Hepatocyte (in vitro differentiated cells): Measurements from ENCODE around the gene HSPA9. TPM values are rescaled to one million over a fixed set of nuclear protein-coding genes. Genes with fewer than 3 reads are reported as not detected.

Experiments
- DNase-seq: peaks from one replicate; pipeline ENCODE4 v3.0.0-alpha.2; 2016; ENCODE audit warnings: low spot score
- H2AFZ ChIP-seq: fragments of 200-600 bp; sonication (generic); 2 replicates; pipeline ENCODE4 v1.6.0; 2016; ENCODE audit warnings: antibody characterized with exemption, mild to moderate bottlenecking
- H3K27ac ChIP-seq: fragments of 200-600 bp; sonication (generic); 2 replicates; pipeline ENCODE4 v1.5.1; 2016; ENCODE audit warnings: mild to moderate bottlenecking
- H3K27me3 ChIP-seq: fragments of 200-600 bp; sonication (generic); 2 replicates; pipeline ENCODE4 v1.6.1; 2016
- H3K36me3 ChIP-seq: fragments of 200-600 bp; sonication (generic); replicated peaks from 2 replicates; pipeline ENCODE4 v1.5.1; 2016; ENCODE audit warnings: low read depth; ENCODE audit not compliant: insufficient read depth
- H3K4me1 ChIP-seq: fragments of 200-600 bp; sonication (generic); 2 replicates; pipeline ENCODE4 v1.5.1; 2016; ENCODE audit warnings: mild to moderate bottlenecking, moderate library complexity; ENCODE audit not compliant: insufficient read depth
- H3K4me2 ChIP-seq: fragments of 200-600 bp; sonication (generic); 2 replicates; pipeline ENCODE4 v1.6.0; 2016
- H3K4me3 ChIP-seq: fragments of 200-600 bp; sonication (generic); 2 replicates; pipeline ENCODE4 v1.5.1; 2016; ENCODE audit warnings: mild to moderate bottlenecking
- H3K79me2 ChIP-seq: fragments of 200-600 bp; sonication (generic); 2 replicates; pipeline ENCODE4 v1.6.0; 2017; ENCODE audit warnings: mild to moderate bottlenecking
- H3K9me2 ChIP-seq: fragments of 200-600 bp; sonication (generic); replicated peaks from 2 replicates; pipeline ENCODE4 v1.6.0; 2017; ENCODE audit warnings: mild to moderate bottlenecking; ENCODE audit not compliant: insufficient read depth
- H3K9me3 ChIP-seq: fragments of 200-600 bp; sonication (generic); 2 replicates; pipeline ENCODE4 v1.5.1; 2016; ENCODE audit warnings: low read depth, mild to moderate bottlenecking
- H4K20me1 ChIP-seq: fragments of 200-600 bp; sonication (generic); 2 replicates; pipeline ENCODE4 v1.6.0; 2016; ENCODE audit warnings: mild to moderate bottlenecking; ENCODE audit not compliant: insufficient read depth, poor library complexity, severe bottlenecking
- EZH2 ChIP-seq: fragments of 200-600 bp; sonication (generic); IDR thresholded peaks from 2 replicates; pipeline ENCODE4 v1.6.1; 2016; ENCODE audit warnings: antibody characterized with exemption, mild to moderate bottlenecking, borderline replicate concordance
- EZH2phosphoT487 ChIP-seq: fragments of 200-600 bp; sonication (generic); IDR thresholded peaks from one replicate; pipeline ENCODE4 v1.6.1; 2018; ENCODE audit warnings: antibody characterized with exemption, mild to moderate bottlenecking, low read depth, moderate library complexity; ENCODE audit not compliant: unreplicated experiment, severe bottlenecking
- WGBS: methylation state at CpG from one replicate; pipeline ENCODE4 v1.1.6; 2016; ENCODE audit warnings: low lambda C conversion rate; ENCODE audit errors: missing lambda C conversion rate; 5-methylcytosine and 5-hydroxymethylcytosine counted together
- polyA plus RNA-seq: library from polyadenylated mRNA; unstranded; fragments of >200 nt; fragmentation: Nextera tagmentation; extraction: Ambion mirVana; gene quantifications from 2 replicates; pipeline ENCODE4 v1.2.1, GENCODE V29; 2016
- total RNA-seq: library from RNA; depleted of rRNA; stranded (reverse); fragments of >200 nt; gene quantifications from 2 replicates; pipeline ENCODE4 v1.2.3, GENCODE V29; 2014
- TF ChIP-seq, protein P1 (sequence below): fragments of 200-600 bp; sonication (generic); IDR thresholded peaks from 2 replicates; pipeline ENCODE4 v1.5.1; 2016; ENCODE audit warnings: antibody characterized with exemption, mild to moderate bottlenecking; ENCODE audit not compliant: poor library complexity

The HSPA9 gene
- total and polyA plus RNA-seq, 2 experiments from 2014 or later: 211 to 383 TPM

DNA sequence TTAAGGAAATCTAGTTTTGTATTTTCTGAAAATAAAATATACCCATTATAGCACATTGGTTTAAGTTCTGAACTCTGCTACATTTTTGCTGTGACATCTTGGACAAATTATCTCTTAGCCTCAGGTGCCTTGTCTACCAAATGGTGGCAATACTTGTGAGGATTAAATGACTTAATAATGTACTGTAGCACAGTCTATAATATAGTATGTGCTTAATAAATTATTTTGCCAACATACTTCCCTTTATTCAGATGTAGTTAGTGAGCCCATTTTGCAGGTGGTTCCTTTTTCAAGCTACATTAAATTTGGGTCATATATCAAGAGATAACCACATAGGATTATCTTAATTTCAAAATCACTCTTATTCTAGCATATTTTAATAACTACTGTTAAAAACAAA lies 35.4 kb downstream of the HSPA9 start:
- Histone ChIP-seq H3K4me2 (peak overlapping the region; percentile 77), H4K20me1 (peaks cover 56% of the 10 kb centered on the region), H3K4me3 (no peak overlapping the region), H3K4me1 (peaks cover 21% of the 10 kb centered on the region), H3K27ac (no peak overlapping the region), H3K79me2 (peaks cover 92% of the 10 kb centered on the region), H3K36me3 (no peaks in the 10 kb centered on the region), H3K27me3 (no peaks in the 10 kb centered on the region), H2AFZ (no peak overlapping the region), H3K9me3 (no peaks in the 10 kb centered on the region), H3K9me2 (no peaks in the 10 kb centered on the region)
- no peak for DNase-seq
- TF ChIP-seq, protein P1, sequence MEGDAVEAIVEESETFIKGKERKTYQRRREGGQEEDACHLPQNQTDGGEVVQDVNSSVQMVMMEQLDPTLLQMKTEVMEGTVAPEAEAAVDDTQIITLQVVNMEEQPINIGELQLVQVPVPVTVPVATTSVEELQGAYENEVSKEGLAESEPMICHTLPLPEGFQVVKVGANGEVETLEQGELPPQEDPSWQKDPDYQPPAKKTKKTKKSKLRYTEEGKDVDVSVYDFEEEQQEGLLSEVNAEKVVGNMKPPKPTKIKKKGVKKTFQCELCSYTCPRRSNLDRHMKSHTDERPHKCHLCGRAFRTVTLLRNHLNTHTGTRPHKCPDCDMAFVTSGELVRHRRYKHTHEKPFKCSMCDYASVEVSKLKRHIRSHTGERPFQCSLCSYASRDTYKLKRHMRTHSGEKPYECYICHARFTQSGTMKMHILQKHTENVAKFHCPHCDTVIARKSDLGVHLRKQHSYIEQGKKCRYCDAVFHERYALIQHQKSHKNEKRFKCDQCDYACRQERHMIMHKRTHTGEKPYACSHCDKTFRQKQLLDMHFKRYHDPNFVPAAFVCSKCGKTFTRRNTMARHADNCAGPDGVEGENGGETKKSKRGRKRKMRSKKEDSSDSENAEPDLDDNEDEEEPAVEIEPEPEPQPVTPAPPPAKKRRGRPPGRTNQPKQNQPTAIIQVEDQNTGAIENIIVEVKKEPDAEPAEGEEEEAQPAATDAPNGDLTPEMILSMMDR: no peak

DNA sequence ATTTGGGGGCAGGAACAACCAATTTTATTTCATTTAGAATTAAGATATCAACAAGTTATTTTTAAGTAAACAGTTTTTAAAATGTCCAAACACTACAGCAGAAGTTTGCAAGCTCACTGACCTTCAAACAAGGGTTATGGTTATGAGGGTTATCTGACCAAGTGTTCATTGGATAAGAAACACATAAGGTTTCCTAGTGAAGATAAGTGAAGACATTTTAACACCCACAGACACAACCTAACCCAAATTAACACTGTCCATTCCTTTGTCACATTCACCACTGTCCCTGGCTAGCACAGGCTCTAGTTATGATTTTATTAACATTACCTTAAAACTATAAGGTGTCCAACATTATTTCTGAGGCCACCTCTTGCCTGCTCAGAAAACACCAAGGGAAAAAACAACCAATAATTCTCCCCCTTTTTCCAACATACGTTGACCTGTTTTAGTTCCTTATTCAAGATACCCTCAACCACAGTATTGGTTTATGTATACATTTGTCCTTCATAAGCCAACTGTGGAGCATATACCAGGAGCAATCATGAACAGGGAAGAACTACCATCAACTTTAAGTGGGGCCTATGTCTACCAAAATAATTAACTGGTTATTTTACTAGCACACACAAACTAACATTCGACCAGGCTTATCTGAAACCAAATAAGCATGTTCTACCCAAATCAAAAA lies 36.1 kb downstream of the HSPA9 start:
- DNase-seq: no peak
- Histone ChIP-seq H2AFZ (no peak overlapping the region), H3K27me3 (no peaks in the 10 kb centered on the region), H3K79me2 (peaks cover 92% of the 10 kb centered on the region), H3K4me1 (peaks cover 18% of the 10 kb centered on the region), H3K4me2 (no peak overlapping the region), H3K36me3 (no peaks in the 10 kb centered on the region), H3K27ac (no peak overlapping the region), H4K20me1 (peaks cover 63% of the 10 kb centered on the region), H3K4me3 (no peak overlapping the region), H3K9me2 (no peaks in the 10 kb centered on the region), H3K9me3 (no peaks in the 10 kb centered on the region)
- no peak for TF ChIP-seq EZH2phosphoT487
- no peak for TF ChIP-seq EZH2
- TF ChIP-seq, protein P1: no peak
- 84% methylated on average over 2 of the region's 2 CpGs for WGBS

DNA sequence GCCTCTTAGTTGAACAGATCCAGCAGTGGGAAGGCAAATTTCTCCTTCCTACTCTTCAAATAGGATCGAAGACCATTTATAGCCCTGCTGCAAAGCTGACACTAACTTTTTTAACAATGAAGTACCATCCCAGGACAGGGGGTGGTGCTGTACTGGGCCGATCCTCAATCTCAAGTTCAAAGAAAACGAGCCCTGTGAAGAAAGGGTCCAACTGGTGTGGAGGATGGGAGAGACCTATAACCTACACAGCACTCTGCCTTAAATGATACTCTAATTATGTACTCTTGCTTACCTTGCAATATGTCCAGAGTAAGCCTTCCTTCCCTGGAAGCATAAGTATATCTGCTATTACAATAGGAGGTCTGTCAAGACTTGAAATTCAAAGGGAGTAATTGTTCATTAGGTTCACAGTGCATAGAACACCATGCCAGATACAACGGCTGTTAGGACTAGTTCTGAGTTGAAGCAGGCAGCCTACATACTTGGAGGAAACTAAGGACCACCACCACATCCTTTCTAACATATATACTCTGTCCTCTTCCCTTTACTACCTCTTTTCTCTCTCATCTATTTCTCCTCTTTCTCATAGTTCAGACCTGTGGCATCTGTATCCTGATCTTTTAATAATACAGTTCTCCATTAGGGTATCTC lies 38.4 kb downstream of the HSPA9 start:
- no peak overlapping the region for H2AFZ ChIP-seq
- no peak overlapping the region for H3K4me3 ChIP-seq
- H3K4me1 ChIP-seq: peaks cover 18% of the 10 kb centered on the region
- TF ChIP-seq, protein P1: peak; percentile 28
- TF ChIP-seq EZH2phosphoT487 (no peak), EZH2 (no peak)
- WGBS: 85% methylated on average over 4 of the region's 4 CpGs
- H3K36me3 ChIP-seq: no peaks in the 10 kb centered on the region
- H3K79me2 ChIP-seq: peaks cover 100% of the 10 kb centered on the region
- H4K20me1 ChIP-seq: peaks cover 83% of the 10 kb centered on the region
- no peak overlapping the region for H3K4me2 ChIP-seq
- peak; percentile 24 for DNase-seq
- H3K27ac ChIP-seq: no peak overlapping the region
- no peaks in the 10 kb centered on the region for H3K9me3 ChIP-seq
- H3K27me3 ChIP-seq: no peaks in the 10 kb centered on the region
- H3K9me2 ChIP-seq: no peaks in the 10 kb centered on the region
